Neural progenitor cell (in vitro differentiated cells): ENCODE data around the gene ARAP3. TPM values are rescaled to one million over a fixed set of nuclear protein-coding genes. Genes with fewer than 3 reads are reported as not detected.

Experiments
- DNase-seq: peaks from one replicate; pipeline ENCODE4 v3.0.0-alpha.2; 2016; ENCODE audit warnings: low spot score
- H2AFZ ChIP-seq: fragments of 200-600 bp; sonication (generic); replicated peaks from 2 replicates; pipeline ENCODE4 v1.6.1; 2016; ENCODE audit warnings: antibody characterized with exemption
- H3F3A ChIP-seq: fragments of 200-600 bp; sonication (generic); 2 replicates; pipeline ENCODE4 v1.6.1; 2016; ENCODE audit warnings: antibody characterized with exemption, low read depth
- H3K27ac ChIP-seq: fragments of 200-600 bp; sonication (generic); 2 replicates; pipeline ENCODE4 v1.5.1; 2016; ENCODE audit warnings: mild to moderate bottlenecking
- H3K27me3 ChIP-seq: fragments of 200-600 bp; sonication (generic); 2 replicates; pipeline ENCODE4 v1.6.1; 2016; ENCODE audit warnings: mild to moderate bottlenecking, moderate library complexity
- H3K36me3 ChIP-seq: fragments of 200-600 bp; sonication (generic); 2 replicates; pipeline ENCODE4 v1.5.1; 2016
- H3K4me1 ChIP-seq: fragments of 200-600 bp; sonication (generic); 2 replicates; pipeline ENCODE4 v1.6.1; 2016; ENCODE audit warnings: mixed run types
- H3K4me2 ChIP-seq: fragments of 200-600 bp; sonication (generic); 2 replicates; pipeline ENCODE4 v1.6.1; 2016
- H3K4me3 ChIP-seq: fragments of 200-600 bp; sonication (generic); 2 replicates; pipeline ENCODE4 v1.5.1; 2016
- H3K79me2 ChIP-seq: fragments of 200-600 bp; sonication (generic); 2 replicates; pipeline ENCODE4 v1.6.1; 2016; ENCODE audit warnings: low read depth
- H3K9ac ChIP-seq: fragments of 200-600 bp; sonication (generic); 2 replicates; pipeline ENCODE4 v1.6.1; 2016
- H3K9me3 ChIP-seq: fragments of 200-600 bp; sonication (generic); 2 replicates; pipeline ENCODE4 v1.5.1; 2016; ENCODE audit warnings: low read depth
- H4K20me1 ChIP-seq: fragments of 200-600 bp; sonication (generic); 2 replicates; pipeline ENCODE4 v1.6.1; 2016; ENCODE audit warnings: low read depth
- H3K27ac Mint-ChIP-seq: 3 replicates; pipeline ENCODE4 v1.8.0; 2021; ENCODE audit warnings: mixed read lengths
- H3K27me3 Mint-ChIP-seq: 2 replicates; pipeline ENCODE4 v1.8.0; 2022; ENCODE audit warnings: low read depth, mild to moderate bottlenecking, inconsistent platforms, moderate library complexity, mixed read lengths; ENCODE audit not compliant: insufficient read depth
- H3K36me3 Mint-ChIP-seq: 3 replicates; pipeline ENCODE4 v1.8.0; 2021; ENCODE audit warnings: mixed read lengths
- H3K4me1 Mint-ChIP-seq: 3 replicates; pipeline ENCODE4 v1.8.0; 2021; ENCODE audit warnings: mixed read lengths
- H3K4me3 Mint-ChIP-seq: 3 replicates; pipeline ENCODE4 v1.8.0; 2021; ENCODE audit warnings: mild to moderate bottlenecking, moderate library complexity, mixed read lengths
- H3K9me3 Mint-ChIP-seq: 3 replicates; pipeline ENCODE4 v1.8.0; 2020; ENCODE audit warnings: mixed read lengths
- CTCF ChIP-seq: fragments of 200-600 bp; sonication (generic); IDR thresholded peaks from 2 replicates; pipeline ENCODE4 v1.5.1; 2017; ENCODE audit warnings: antibody characterized with exemption, mild to moderate bottlenecking
- EZH2 ChIP-seq: fragments of 200-600 bp; sonication (generic); IDR thresholded peaks from 2 replicates; pipeline ENCODE4 v1.6.1; 2017; ENCODE audit warnings: antibody characterized with exemption, mild to moderate bottlenecking, moderate library complexity
- EZH2phosphoT487 ChIP-seq: fragments of 200-600 bp; sonication (generic); IDR thresholded peaks from 2 replicates; pipeline ENCODE4 v1.6.1; 2017; ENCODE audit warnings: antibody characterized with exemption
- total RNA-seq: library from RNA; depleted of rRNA; stranded (reverse); fragments of >200 nt; gene quantifications from 2 replicates; pipeline ENCODE4 v1.2.3, GENCODE V29; 2015; ENCODE audit warnings: low replicate concordance

Gene ARAP3
- total RNA-seq, 1 donor from 2014 or later, result 7.6 TPM

DNA sequence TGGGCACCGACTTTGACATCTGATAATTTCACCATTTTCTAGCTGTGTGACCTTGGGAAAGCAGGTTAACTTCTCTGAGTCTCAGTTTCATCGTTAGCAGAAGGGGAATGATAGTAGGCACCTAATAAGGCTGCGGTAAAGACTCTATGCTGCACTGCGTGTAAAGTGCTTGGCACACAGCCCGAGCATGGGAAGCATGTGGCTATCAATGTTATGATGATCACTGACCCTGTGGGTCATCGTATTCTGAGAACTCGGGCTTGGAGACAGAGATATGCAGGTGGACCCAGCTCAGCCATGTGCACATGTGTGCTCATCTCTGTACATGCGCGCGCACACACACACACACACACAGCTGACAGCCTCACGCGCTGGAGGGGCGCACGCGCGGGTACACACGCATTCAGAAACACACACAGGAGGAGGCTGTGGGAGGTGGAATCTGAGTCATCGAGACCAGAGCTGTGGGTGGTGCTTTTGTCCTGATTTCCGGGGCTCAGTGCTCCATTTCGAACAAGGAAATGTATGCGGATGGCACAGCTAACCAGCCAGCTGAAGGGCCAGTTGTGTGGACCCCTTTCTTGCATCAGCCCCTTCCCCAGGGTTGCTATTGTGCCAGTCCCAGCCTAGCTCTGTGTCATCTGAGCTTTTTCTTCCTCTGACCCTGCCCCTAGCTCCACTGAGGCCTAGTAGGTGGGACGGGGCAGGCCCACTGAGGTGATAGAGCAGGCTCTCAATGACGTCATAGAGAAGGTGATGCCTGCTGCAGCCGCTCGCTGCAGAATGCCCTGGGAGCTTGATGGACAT lies 11.1 kb upstream of the ARAP3 start:
- peak overlapping the region; percentile 83 for H3K4me3 Mint-ChIP-seq
- no peaks in the 10 kb centered on the region for H3K9me3 ChIP-seq
- no peaks in the 10 kb centered on the region for H3K36me3 ChIP-seq
- H3K4me1 Mint-ChIP-seq, result peaks cover 20% of the 10 kb centered on the region
- peak overlapping the region; percentile 67 for H3K27ac Mint-ChIP-seq
- H3K4me3 ChIP-seq, result no peak overlapping the region
- no peaks in the 10 kb centered on the region for H4K20me1 ChIP-seq
- H3K36me3 Mint-ChIP-seq, result no peaks in the 10 kb centered on the region
- no peaks in the 10 kb centered on the region for H3K79me2 ChIP-seq
- no peak overlapping the region for H3K27ac ChIP-seq
- peaks cover 16% of the 10 kb centered on the region for H3K4me1 ChIP-seq
- peaks cover 12% of the 10 kb centered on the region for H3F3A ChIP-seq
- peak overlapping the region; percentile 83 for H3K4me2 ChIP-seq
- peaks cover 22% of the 10 kb centered on the region for H3K27me3 ChIP-seq
- no peak overlapping the region for H3K9ac ChIP-seq
- no peaks in the 10 kb centered on the region for H3K9me3 Mint-ChIP-seq
- no peak overlapping the region for H2AFZ ChIP-seq
- peaks cover 17% of the 10 kb centered on the region for H3K27me3 Mint-ChIP-seq
- TF ChIP-seq EZH2 (no peak), CTCF (no peak)
- peak; percentile 29 for DNase-seq

- no peaks in the 10 kb centered on the region for H3K9me3 ChIP-seq
- H3K4me3 Mint-ChIP-seq, result peak overlapping the region; percentile 83
- no peaks in the 10 kb centered on the region for H4K20me1 ChIP-seq
- peaks cover 17% of the 10 kb centered on the region for H3K27me3 Mint-ChIP-seq
- H3K4me3 ChIP-seq, result peak overlapping the region; percentile 46
- no peaks in the 10 kb centered on the region for H3K36me3 ChIP-seq
- H3K4me1 Mint-ChIP-seq, result peaks cover 23% of the 10 kb centered on the region
- peak overlapping the region; percentile 57 for H2AFZ ChIP-seq
- H3F3A ChIP-seq, result peaks cover 12% of the 10 kb centered on the region
- peak overlapping the region; percentile 16 for H3K27ac Mint-ChIP-seq
- no peak overlapping the region for H3K27ac ChIP-seq
- DNase-seq, result no peak
- H3K27me3 ChIP-seq, result peaks cover 22% of the 10 kb centered on the region
- H3K4me2 ChIP-seq, result peak overlapping the region; percentile 83
- no peaks in the 10 kb centered on the region for H3K36me3 Mint-ChIP-seq
- no peak for TF ChIP-seq EZH2
- TF ChIP-seq CTCF, result no peak
- TF ChIP-seq EZH2phosphoT487, result no peak
- H3K9ac ChIP-seq, result no peak overlapping the region
- no peaks in the 10 kb centered on the region for H3K9me3 Mint-ChIP-seq
- peaks cover 20% of the 10 kb centered on the region for H3K4me1 ChIP-seq
- H3K79me2 ChIP-seq, result no peaks in the 10 kb centered on the region
Measured at GRCh38 chr5:141692533-141692888, 10.5 kb upstream of the ARAP3 start.

- Histone ChIP-seq H3K27ac (no peak overlapping the region), H3K79me2 (no peaks in the 10 kb centered on the region), H3K4me1 (peaks cover 23% of the 10 kb centered on the region), H2AFZ (peak overlapping the region; percentile 57), H3K4me2 (peak overlapping the region; percentile 83), H4K20me1 (no peaks in the 10 kb centered on the region), H3K36me3 (no peaks in the 10 kb centered on the region), H3K9ac (no peak overlapping the region), H3K9me3 (no peaks in the 10 kb centered on the region), H3K4me3 (peak overlapping the region; percentile 46), H3F3A (peaks cover 12% of the 10 kb centered on the region), H3K27me3 (peaks cover 22% of the 10 kb centered on the region)
- TF ChIP-seq CTCF (peak; percentile 97), EZH2phosphoT487 (peak; percentile 25), EZH2 (no peak)
- DNase-seq, result peak; percentile 90
- H3K9me3 Mint-ChIP-seq, result no peaks in the 10 kb centered on the region
- H3K36me3 Mint-ChIP-seq, result no peaks in the 10 kb centered on the region
- peaks cover 26% of the 10 kb centered on the region for H3K4me1 Mint-ChIP-seq
- H3K4me3 Mint-ChIP-seq, result peak overlapping the region; percentile 83
- H3K27me3 Mint-ChIP-seq, result peaks cover 17% of the 10 kb centered on the region
- H3K27ac Mint-ChIP-seq, result no peak overlapping the region
Measured at GRCh38 chr5:141691867-141692532, 10.0 kb upstream of the ARAP3 start.
